Activated naive CD4-positive, alpha-beta T cell treated with anti-CD3 and anti-CD28 coated beads, Interleukin-2, amount 50 U/mL, for 24 hours (primary cell): ENCODE measurements around the gene NBPF6.
"Not testable (repeated sequence)": the region's sequence is repeated elsewhere in the genome, so short reads cannot be mapped to it uniquely, and the experiment has no call there.

Experiments
- H3K27ac Mint-ChIP-seq: one replicate; pipeline ENCODE4 v1.8.0; 2021; ENCODE audit warnings: mild to moderate bottlenecking, mixed read lengths
- H3K27me3 Mint-ChIP-seq: one replicate; pipeline ENCODE4 v1.8.0; 2021; ENCODE audit warnings: mixed read lengths
- H3K36me3 Mint-ChIP-seq: one replicate; pipeline ENCODE4 v1.8.0; 2021; ENCODE audit warnings: mixed read lengths
- H3K4me1 Mint-ChIP-seq: one replicate; pipeline ENCODE4 v1.8.0; 2021; ENCODE audit warnings: mixed read lengths
- H3K4me3 Mint-ChIP-seq: one replicate; pipeline ENCODE4 v1.8.0; 2021; ENCODE audit warnings: mild to moderate bottlenecking, mixed read lengths
- H3K9me3 Mint-ChIP-seq: one replicate; pipeline ENCODE4 v1.8.0; 2021; ENCODE audit warnings: mixed read lengths

Gene NBPF6, protein sequence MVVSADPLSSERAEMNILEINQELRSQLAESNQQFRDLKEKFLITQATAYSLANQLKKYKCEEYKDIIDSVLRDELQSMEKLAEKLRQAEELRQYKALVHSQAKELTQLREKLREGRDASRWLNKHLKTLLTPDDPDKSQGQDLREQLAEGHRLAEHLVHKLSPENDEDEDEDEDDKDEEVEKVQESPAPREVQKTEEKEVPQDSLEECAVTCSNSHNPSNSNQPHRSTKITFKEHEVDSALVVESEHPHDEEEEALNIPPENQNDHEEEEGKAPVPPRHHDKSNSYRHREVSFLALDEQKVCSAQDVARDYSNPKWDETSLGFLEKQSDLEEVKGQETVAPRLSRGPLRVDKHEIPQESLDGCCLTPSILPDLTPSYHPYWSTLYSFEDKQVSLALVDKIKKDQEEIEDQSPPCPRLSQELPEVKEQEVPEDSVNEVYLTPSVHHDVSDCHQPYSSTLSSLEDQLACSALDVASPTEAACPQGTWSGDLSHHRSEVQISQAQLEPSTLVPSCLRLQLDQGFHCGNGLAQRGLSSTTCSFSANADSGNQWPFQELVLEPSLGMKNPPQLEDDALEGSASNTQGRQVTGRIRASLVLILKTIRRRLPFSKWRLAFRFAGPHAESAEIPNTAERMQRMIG

GRCh38 chr1:108450043-108450442, at the start of gene NBPF6:
NBPF6 (plus strand) TSS chr1:108450343; CDS start chr1:108450602, 259 bp downstream.
- H3K27ac Mint-ChIP-seq, H3K27me3 Mint-ChIP-seq, H3K4me1 Mint-ChIP-seq, H3K36me3 Mint-ChIP-seq, H3K4me3 Mint-ChIP-seq, H3K9me3 Mint-ChIP-seq: not testable (repeated sequence)

- not testable (repeated sequence) for H3K36me3 Mint-ChIP-seq, H3K4me3 Mint-ChIP-seq, H3K27ac Mint-ChIP-seq, H3K9me3 Mint-ChIP-seq, H3K27me3 Mint-ChIP-seq, H3K4me1 Mint-ChIP-seq
Observed at GRCh38 chr1:108411098-108411833, 38.9 kb upstream of the NBPF6 start.

- not testable (repeated sequence) for H3K36me3 Mint-ChIP-seq, H3K27me3 Mint-ChIP-seq, H3K4me3 Mint-ChIP-seq, H3K4me1 Mint-ChIP-seq, H3K27ac Mint-ChIP-seq, H3K9me3 Mint-ChIP-seq
Observed at GRCh38 chr1:108420129-108420528, 30.0 kb upstream of the NBPF6 start.

DNA sequence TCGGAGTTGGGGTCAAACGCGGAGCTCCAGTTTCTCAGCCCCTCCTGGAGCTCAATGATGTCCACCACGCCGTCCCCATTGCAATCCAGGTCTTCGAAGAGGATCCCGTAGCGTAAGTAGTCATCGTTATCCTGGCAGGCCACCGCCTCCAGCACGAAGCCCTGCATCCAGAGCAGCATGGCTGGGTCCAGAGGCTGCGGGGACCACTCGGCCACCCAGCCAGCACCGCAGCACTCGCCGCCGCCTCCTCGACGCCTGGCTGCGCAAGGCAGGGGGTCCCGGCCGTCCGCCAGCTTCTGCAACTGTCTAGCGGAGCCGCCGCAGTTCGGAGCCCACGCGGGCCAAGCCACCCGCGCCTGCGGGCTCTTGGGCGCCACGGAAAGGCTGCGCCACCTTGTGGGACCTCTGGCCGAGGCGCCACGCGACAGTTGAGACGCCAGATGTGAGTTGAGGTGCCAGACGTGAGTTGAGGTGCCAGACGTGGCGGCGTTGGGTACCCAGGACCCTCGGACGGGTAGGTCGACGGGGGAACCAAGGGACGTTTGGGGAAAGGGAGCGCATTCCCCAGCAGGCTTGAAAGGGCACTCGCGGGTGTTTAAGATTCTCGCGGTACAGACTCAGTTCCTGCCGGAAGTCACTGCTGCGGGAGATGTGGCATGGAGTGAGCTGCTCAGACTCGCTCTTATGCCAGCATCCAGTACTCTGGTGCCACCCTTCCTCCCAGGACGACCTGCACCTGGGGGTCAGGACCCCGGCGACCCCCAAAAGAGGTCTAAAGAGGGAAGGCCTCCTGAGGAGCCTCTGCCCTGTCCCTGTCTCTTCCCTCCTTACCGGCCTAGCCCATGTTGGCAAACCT, 28.9 kb upstream of the NBPF6 start:
- H3K9me3 Mint-ChIP-seq, H3K27me3 Mint-ChIP-seq, H3K4me3 Mint-ChIP-seq, H3K36me3 Mint-ChIP-seq, H3K4me1 Mint-ChIP-seq, H3K27ac Mint-ChIP-seq: not testable (repeated sequence)

- H3K4me1 Mint-ChIP-seq, H3K4me3 Mint-ChIP-seq, H3K36me3 Mint-ChIP-seq, H3K27ac Mint-ChIP-seq, H3K27me3 Mint-ChIP-seq, H3K9me3 Mint-ChIP-seq: not testable (repeated sequence)
Observed at GRCh38 chr1:108426877-108427276, 23.3 kb upstream of the NBPF6 start.

DNA sequence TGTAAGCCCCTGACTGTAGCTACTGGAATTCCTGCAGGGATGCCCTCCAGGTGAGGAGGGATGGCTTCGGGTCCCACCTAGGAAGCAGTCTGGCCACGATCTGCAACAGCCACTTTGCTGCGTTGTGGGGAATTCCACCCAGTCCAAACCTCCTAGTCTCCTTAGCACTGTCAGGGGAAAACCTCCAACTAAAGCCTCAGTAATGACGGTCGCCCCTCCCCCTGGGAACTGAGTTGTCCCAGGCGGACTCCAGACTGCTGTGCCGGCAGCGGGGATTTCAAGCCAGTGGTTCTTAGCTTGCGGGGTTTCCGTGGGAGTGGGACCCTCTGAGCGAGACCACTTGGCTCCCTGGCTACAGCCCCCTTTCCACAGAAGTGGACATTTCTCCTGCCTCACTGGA, 18.1 kb upstream of the NBPF6 start:
- not testable (repeated sequence) for H3K27ac Mint-ChIP-seq, H3K9me3 Mint-ChIP-seq, H3K27me3 Mint-ChIP-seq, H3K4me1 Mint-ChIP-seq, H3K4me3 Mint-ChIP-seq, H3K36me3 Mint-ChIP-seq

DNA sequence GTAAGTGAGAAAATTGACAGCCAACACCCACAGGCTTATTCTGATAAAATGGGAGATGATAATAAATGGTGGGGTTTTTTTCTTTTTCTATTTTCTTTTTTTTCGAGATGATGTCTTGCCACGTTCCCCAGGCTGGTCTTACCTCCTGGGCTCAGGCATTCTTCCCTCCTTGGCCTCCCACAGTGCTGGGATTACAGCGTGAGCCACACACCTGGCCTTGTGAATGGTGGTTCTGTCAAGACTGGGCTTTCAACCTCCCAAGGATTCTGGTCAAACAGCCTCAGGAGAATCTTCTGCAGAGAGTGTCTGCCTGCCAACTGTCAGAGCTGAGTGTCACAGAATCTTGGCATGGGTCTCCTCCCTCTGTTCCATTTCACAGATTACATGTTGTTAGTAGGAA, 16.7 kb upstream of the NBPF6 start:
- not testable (repeated sequence) for H3K27me3 Mint-ChIP-seq, H3K4me1 Mint-ChIP-seq, H3K4me3 Mint-ChIP-seq, H3K36me3 Mint-ChIP-seq, H3K9me3 Mint-ChIP-seq, H3K27ac Mint-ChIP-seq

- H3K9me3 Mint-ChIP-seq, H3K27ac Mint-ChIP-seq, H3K36me3 Mint-ChIP-seq, H3K4me1 Mint-ChIP-seq, H3K27me3 Mint-ChIP-seq, H3K4me3 Mint-ChIP-seq: not testable (repeated sequence)
Observed at GRCh38 chr1:108438536-108438935, 11.6 kb upstream of the NBPF6 start.

- not testable (repeated sequence) for H3K27ac Mint-ChIP-seq, H3K27me3 Mint-ChIP-seq, H3K4me3 Mint-ChIP-seq, H3K9me3 Mint-ChIP-seq, H3K4me1 Mint-ChIP-seq, H3K36me3 Mint-ChIP-seq
Observed at GRCh38 chr1:108454521-108454920, 4.4 kb downstream of the NBPF6 start.

- not testable (repeated sequence) for H3K4me1 Mint-ChIP-seq, H3K36me3 Mint-ChIP-seq, H3K27me3 Mint-ChIP-seq
Observed at GRCh38 chr1:108458661-108459060, 8.5 kb downstream of the NBPF6 start.

GRCh38 chr1:108461758-108462157, 11.6 kb downstream of the NBPF6 start:
- H3K9me3 Mint-ChIP-seq, H3K36me3 Mint-ChIP-seq, H3K27me3 Mint-ChIP-seq, H3K4me1 Mint-ChIP-seq, H3K4me3 Mint-ChIP-seq, H3K27ac Mint-ChIP-seq: not testable (repeated sequence)

More at GRCh38 chr1:108458661-108459060, 8.5 kb downstream of the NBPF6 start:
- not testable (repeated sequence) for H3K9me3 Mint-ChIP-seq, H3K4me3 Mint-ChIP-seq, H3K27ac Mint-ChIP-seq

DNA sequence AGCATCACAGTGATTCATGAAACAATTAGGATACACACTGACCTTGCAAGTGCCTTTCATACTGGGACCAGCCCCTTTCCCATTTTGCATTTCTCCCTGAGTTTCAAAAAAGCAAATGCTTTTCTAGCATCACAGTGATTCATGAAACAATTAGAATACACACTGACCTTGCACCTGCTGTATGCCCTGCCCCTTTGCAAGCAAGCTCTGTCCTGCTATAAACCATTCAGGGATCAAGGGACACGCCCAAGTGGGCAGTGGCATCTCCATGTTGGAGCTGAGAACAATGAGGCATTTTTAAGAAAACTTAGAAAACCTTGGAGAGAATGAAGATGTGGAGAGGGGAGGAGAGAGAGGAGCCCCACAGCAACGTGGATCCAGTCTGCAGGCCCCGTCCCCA, 13.8 kb downstream of the NBPF6 start:
- H3K9me3 Mint-ChIP-seq, H3K4me3 Mint-ChIP-seq, H3K36me3 Mint-ChIP-seq, H3K27ac Mint-ChIP-seq, H3K27me3 Mint-ChIP-seq, H3K4me1 Mint-ChIP-seq: not testable (repeated sequence)

DNA sequence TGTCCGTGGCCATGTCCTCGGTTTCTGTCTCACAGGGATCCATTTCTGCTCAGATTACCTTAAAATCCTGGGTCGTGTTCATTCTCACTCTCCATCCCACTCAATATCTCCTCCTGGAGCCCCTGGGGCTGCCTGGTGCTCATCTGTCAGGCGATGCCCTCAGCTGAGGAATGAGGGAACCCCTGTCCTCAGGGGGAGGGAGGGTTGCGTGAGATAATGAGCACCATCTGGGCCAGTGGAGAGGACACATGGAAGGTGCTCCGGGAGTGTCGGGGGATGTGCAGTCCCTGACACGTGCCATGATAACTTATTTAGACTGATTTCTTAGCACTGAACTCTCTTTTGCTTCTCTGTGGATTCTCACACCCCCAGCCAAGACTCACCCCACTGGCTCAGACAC, 16.0 kb downstream of the NBPF6 start:
- H3K9me3 Mint-ChIP-seq, H3K36me3 Mint-ChIP-seq, H3K4me3 Mint-ChIP-seq, H3K27me3 Mint-ChIP-seq, H3K4me1 Mint-ChIP-seq, H3K27ac Mint-ChIP-seq: not testable (repeated sequence)

DNA sequence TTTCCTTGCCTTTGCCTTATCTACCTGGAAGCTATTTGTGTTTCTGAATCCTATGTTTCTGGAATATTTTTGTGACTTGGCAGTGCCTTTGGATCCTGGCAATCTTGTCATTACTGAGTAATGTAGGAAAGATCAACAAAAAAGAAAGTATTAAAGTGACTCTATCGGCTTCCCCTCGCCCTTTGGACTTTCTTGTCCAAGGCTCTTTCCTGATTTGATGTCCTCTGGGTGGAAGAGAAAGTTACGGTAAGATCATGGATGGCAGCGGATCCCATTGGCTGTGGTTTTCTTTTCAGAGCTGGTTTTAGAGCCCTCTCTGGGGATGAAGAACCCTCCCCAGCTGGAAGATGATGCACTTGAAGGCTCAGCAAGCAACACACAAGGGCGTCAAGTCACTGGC, 17.0 kb downstream of the NBPF6 start:
- H3K27me3 Mint-ChIP-seq, H3K27ac Mint-ChIP-seq, H3K9me3 Mint-ChIP-seq, H3K36me3 Mint-ChIP-seq, H3K4me3 Mint-ChIP-seq, H3K4me1 Mint-ChIP-seq: not testable (repeated sequence)

GRCh38 chr1:108470750-108471149, 20.6 kb downstream of the NBPF6 start:
- H3K27ac Mint-ChIP-seq, H3K36me3 Mint-ChIP-seq, H3K27me3 Mint-ChIP-seq, H3K4me3 Mint-ChIP-seq, H3K9me3 Mint-ChIP-seq, H3K4me1 Mint-ChIP-seq: not testable (repeated sequence)

GRCh38 chr1:108474516-108474915, 24.4 kb downstream of the NBPF6 start:
- H3K4me3 Mint-ChIP-seq, result not testable (repeated sequence)

More at GRCh38 chr1:108474516-108474915, 24.4 kb downstream of the NBPF6 start:
- not testable (repeated sequence) for H3K4me1 Mint-ChIP-seq, H3K27ac Mint-ChIP-seq, H3K27me3 Mint-ChIP-seq, H3K36me3 Mint-ChIP-seq
- peaks cover 11% of the 10 kb centered on the region for H3K9me3 Mint-ChIP-seq
